A549 (cell line): ENCODE results near the gene ZNF496. TPM values are rescaled to one million over a fixed set of nuclear protein-coding genes. Genes with fewer than 3 reads are reported as not detected.

Source experiments
- ATAC-seq, 2 experiments: fragments of 200-7000 bp in 1 of 2; fragments of >200 bp in 1 of 2; cut with Nextera tagmentation in 1 of 2; cut with Tn5 transposase in 1 of 2; 3 replicates each; pipeline versions ENCODE4 v1.8.0 to v1.9.1; 2018 to 2020; ENCODE audit warnings: mild to moderate bottlenecking in 1 of 2, moderate library complexity in 1 of 2
- CTCF ChIA-PET: fragments of 300-600 bp; sonication (Branson Sonifier 250); formaldehyde crosslinking; extraction: SDS; loops from one replicate; lab custom pipeline; 2021; ENCODE audit warnings: antibody characterized with exemption, inconsistent platforms; lab: Yijun Ruan, JAX
- POLR2A ChIA-PET: fragments of 350-600 bp; formaldehyde crosslinking; extraction: SDS; loops from one replicate; lab custom pipeline; 2021; ENCODE audit warnings: antibody characterized with exemption, inconsistent platforms; lab: Yijun Ruan, JAX
- DNase-seq, 2 experiments: peaks; one replicate each; pipeline versions ENCODE4 v3.0.0 to v3.0.0-alpha.2; 2011 to 2016; ENCODE audit warnings: low read depth in 1 of 2, low spot score in 1 of 2
- FAIRE-seq: peaks from 2 replicates; lab custom pipeline; 2011; peaks lifted over from hg19 to GRCh38; lab: Jason Lieb, UNC
- H3K27ac ChIP-seq, 2 experiments: fragments of >200 bp; sonication (Bioruptor Twin); formaldehyde crosslinking; 3 replicates each; pipeline ENCODE4 v1.5.1; 2016 to 2017
- H3K4me1 ChIP-seq: fragments of >200 bp; sonication (Bioruptor Twin); formaldehyde crosslinking; 3 replicates; pipeline ENCODE4 v1.6.1; 2016
- H3K4me2 ChIP-seq: fragments of >200 bp; sonication (Bioruptor Twin); formaldehyde crosslinking; 3 replicates; pipeline ENCODE4 v1.6.1; 2016
- H3K4me3 ChIP-seq: fragments of >200 bp; sonication (Bioruptor Twin); formaldehyde crosslinking; 3 replicates; pipeline ENCODE4 v1.5.1; 2016
- H3K9me3 ChIP-seq: fragments of >200 bp; sonication (Bioruptor Twin); formaldehyde crosslinking; 3 replicates; pipeline ENCODE4 v1.6.1; 2016
- ATOH8 ChIP-seq: fragments of 250-450 bp; sonication (Bioruptor Pico); IDR thresholded peaks from 2 replicates; pipeline ENCODE4 v1.5.0; 2020; ENCODE audit warnings: low read depth, mild to moderate bottlenecking, moderate library complexity
- BCL3 ChIP-seq: fragments of >200 bp; sonication (Bioruptor Twin); formaldehyde crosslinking; IDR thresholded peaks from 3 replicates; pipeline ENCODE4 v1.6.1; 2016
- CBX2 ChIP-seq: fragments of 200-600 bp; sonication (generic); IDR thresholded peaks from 2 replicates; pipeline ENCODE4 v1.6.1; 2016; ENCODE audit warnings: low read depth, mild to moderate bottlenecking, borderline replicate concordance
- CEBPB ChIP-seq, 2 experiments: fragments of >200 bp in 1 of 2; sonication (Bioruptor Twin) in 1 of 2; formaldehyde crosslinking in 1 of 2; IDR thresholded peaks; 2 replicates each; pipeline ENCODE4 v1.6.1; 2012 to 2016
- CTCF ChIP-seq: fragments of >200 bp; sonication (Bioruptor Twin); formaldehyde crosslinking; IDR thresholded peaks from 3 replicates; pipeline ENCODE4 v1.5.1; 2016
- EHMT2 ChIP-seq: fragments of 200-600 bp; sonication (generic); IDR thresholded peaks from 2 replicates; pipeline ENCODE4 v1.6.1; 2016; ENCODE audit warnings: antibody characterized with exemption, low read depth, mild to moderate bottlenecking, moderate library complexity
- ELK1 ChIP-seq: fragments of 150-350 bp; IDR thresholded peaks from 2 replicates; pipeline ENCODE4 v1.6.1; 2014; ENCODE audit warnings: low read depth, mild to moderate bottlenecking, low read length
- EP300 ChIP-seq, 2 experiments: fragments of >200 bp; sonication (Bioruptor Twin); formaldehyde crosslinking; IDR thresholded peaks; 2 replicates in 1 of 2; 3 replicates in 1 of 2; pipeline ENCODE4 v1.6.1; 2016 to 2017
- ESRRA ChIP-seq: fragments of 150-350 bp; IDR thresholded peaks from 2 replicates; pipeline ENCODE4 v1.6.1; 2014; ENCODE audit warnings: mild to moderate bottlenecking, low read length, borderline replicate concordance
- FOXS1 ChIP-seq: fragments of 250-450 bp; sonication (Bioruptor Pico); IDR thresholded peaks from 2 replicates; pipeline ENCODE4 v1.5.0; 2020; ENCODE audit warnings: mild to moderate bottlenecking, moderate library complexity
- GATA3 ChIP-seq: IDR thresholded peaks from 2 replicates; pipeline ENCODE4 v1.6.1; 2012; ENCODE audit warnings: borderline replicate concordance
- HDAC2 ChIP-seq: fragments of 200-600 bp; sonication (generic); IDR thresholded peaks from 2 replicates; pipeline ENCODE4 v1.6.1; 2016
- HEYL ChIP-seq: fragments of 250-450 bp; sonication (Bioruptor Pico); IDR thresholded peaks from 2 replicates; pipeline ENCODE4 v1.8.0; 2021; ENCODE audit warnings: mild to moderate bottlenecking, moderate library complexity
- JUN ChIP-seq, 2 experiments: fragments of >200 bp; sonication (Bioruptor Twin); formaldehyde crosslinking; IDR thresholded peaks; 2 replicates in 1 of 2; 3 replicates in 1 of 2; pipeline ENCODE4 v1.6.1; 2016 to 2017
- JUNB ChIP-seq: fragments of >200 bp; sonication (Bioruptor Twin); formaldehyde crosslinking; IDR thresholded peaks from 2 replicates; pipeline ENCODE4 v1.6.1; 2016
- KDM1A ChIP-seq: fragments of 200-600 bp; sonication (generic); IDR thresholded peaks from 2 replicates; pipeline ENCODE4 v1.6.1; 2016; ENCODE audit warnings: low read depth, mild to moderate bottlenecking
- MAX ChIP-seq: IDR thresholded peaks from 2 replicates; pipeline ENCODE4 v1.6.1; 2012
- NR3C1 ChIP-seq: fragments of >200 bp; sonication (Bioruptor Twin); formaldehyde crosslinking; IDR thresholded peaks from 3 replicates; pipeline ENCODE4 v1.6.1; 2017
- PBX3 ChIP-seq: IDR thresholded peaks from 2 replicates; pipeline ENCODE4 v1.6.1; 2012
- PHF8 ChIP-seq: fragments of 200-600 bp; sonication (generic); IDR thresholded peaks from 2 replicates; pipeline ENCODE4 v1.6.1; 2016; ENCODE audit warnings: low read depth, mild to moderate bottlenecking, antibody characterized with exemption, moderate library complexity, borderline replicate concordance
- POLR2A ChIP-seq: IDR thresholded peaks from 2 replicates; pipeline ENCODE4 v1.6.1; 2012; ENCODE audit warnings: mild to moderate bottlenecking, low read length
- RARB ChIP-seq: fragments of 250-450 bp; sonication (Bioruptor Pico); IDR thresholded peaks from 2 replicates; pipeline ENCODE4 v1.8.0; 2021; ENCODE audit warnings: mild to moderate bottlenecking, moderate library complexity
- SMC3 ChIP-seq: fragments of >200 bp; sonication (Bioruptor Twin); formaldehyde crosslinking; IDR thresholded peaks from 3 replicates; pipeline ENCODE4 v1.6.1; 2018; ENCODE audit warnings: inconsistent platforms
- TFCP2L1 ChIP-seq: fragments of 250-450 bp; sonication (Bioruptor Pico); IDR thresholded peaks from 2 replicates; pipeline ENCODE4 v1.5.0; 2021; ENCODE audit warnings: mild to moderate bottlenecking
- ZC3H11A ChIP-seq: fragments of 450-650 bp; IDR thresholded peaks from 2 replicates; pipeline ENCODE4 v1.6.1; 2014; ENCODE audit warnings: antibody characterized with exemption, mild to moderate bottlenecking
- ZNF302 ChIP-seq: fragments of 250-450 bp; sonication (Bioruptor Pico); IDR thresholded peaks from 2 replicates; pipeline ENCODE4 v1.9.0; 2021; ENCODE audit warnings: inconsistent platforms, mild to moderate bottlenecking, moderate library complexity
- WGBS: methylation state at CpG from one replicate; pipeline ENCODE4 v1.1.6; 2017; ENCODE audit errors: missing lambda C conversion rate; 5-methylcytosine and 5-hydroxymethylcytosine counted together
- polyA minus RNA-seq: library from RNA; depleted of rRNA, polyadenylated mRNA; stranded (reverse); fragments of >200 nt; gene quantifications from 2 replicates; pipeline ENCODE4 v1.2.3, GENCODE V29; 2011; rRNA and poly(A)+ RNA removed
- polyA plus RNA-seq, 4 experiments: library from polyadenylated mRNA; depleted of rRNA in 3 of 4; stranded (reverse); fragments of >200 nt; fragmentation: RNase III in 1 of 4; extraction: RNeasy Plus Mini Kit Qiagen cat#74134 plus additional on column Dnase treatment in 1 of 4; gene quantifications; 2 replicates in 3 of 4; 3 replicates in 1 of 4; pipeline ENCODE4 v1.2.3, GENCODE V29; 2011 to 2017

The ZNF496 gene
- polyA plus RNA-seq (2011; rRNA removed) (16.1 and 19.5 TPM in 2 replicates), polyA plus RNA-seq (2017; fragmentation: RNase III; extraction: RNeasy Plus Mini Kit Qiagen cat#74134 plus additional on column Dnase treatment) (12.2 to 13.5 TPM (median 13.1 TPM) in 3 replicates), polyA minus RNA-seq (31.4 and 32.9 TPM in 2 replicates)
- 12.9 and 16.8 TPM in 2 replicates for polyA plus RNA-seq (2012; cell fraction: cytosol; rRNA removed)
- 19.1 and 19.3 TPM in 2 replicates for polyA plus RNA-seq (2012; cell fraction: nucleus; rRNA removed)

- ATAC-seq (peak; percentile 83 to 86), DNase-seq (peak; percentile 89 to 90), FAIRE-seq (no peak)
- Histone ChIP-seq H3K4me1 (peaks cover 18% of the 10 kb centered on the region; the same call in 1 of the 3 replicates), H3K9me3 (no peaks in the 10 kb centered on the region), H3K4me3 (peak within 1 kb of the TSS; percentile 98), H3K27ac (peak within 1 kb of the TSS; percentile 94 to 99), H3K4me2 (peak within 1 kb of the TSS; percentile 77)
- ChIA-PET CTCF (interaction anchor here (0.7 to 1.7 kb wide), 2 partner anchors 11 to 58 kb away, joined by 4 to 5 read pairs; no protein-coding TSS in a partner anchor), POLR2A (no interaction called here)
- TF ChIP-seq ATOH8 (CRISPR knock-in tag): no peak
- 0 out of 2 replicates have a peak, but pooled peaks have one; percentile 14 for TF ChIP-seq PBX3
- no peak for TF ChIP-seq FOXS1 (CRISPR knock-in tag)
- no peak for TF ChIP-seq HEYL (CRISPR knock-in tag)
- no peak for TF ChIP-seq JUNB
- peak; percentile 34 to 85; a peak in 2 of 5 replicates for TF ChIP-seq JUN (IDR thresholded peaks at IDR 0.05)
- peak; percentile 50; the same call in 1 of the 2 replicates for TF ChIP-seq POLR2A
- no peak for TF ChIP-seq EHMT2
- no peak for TF ChIP-seq ESRRA
- no peak for TF ChIP-seq GATA3
- peak; percentile 81; the same call in 1 of the 3 replicates for TF ChIP-seq BCL3
- TF ChIP-seq ELK1: no peak
- TF ChIP-seq CBX2: no peak
- WGBS: 20% methylated on average over 1 of the region's 93 CpGs
These were observed at the start of gene ZNF496 for GRCh38 chr1:247331525-247332214. ZNF496 (minus strand) TSS chr1:247331867; CDS start chr1:247329578, 2,289 bp downstream.

- H3K4me3 ChIP-seq: no peak overlapping the region
- no peak for FAIRE-seq
- POLR2A ChIA-PET: no interaction called here
- CTCF ChIA-PET: interaction anchor here (1.5 kb wide), 1 partner anchor 11 kb away, joined by 8 read pairs; no protein-coding TSS in a partner anchor
- H3K27ac ChIP-seq: no peak overlapping the region
- no peaks in the 10 kb centered on the region for H3K4me1 ChIP-seq
- no peak for DNase-seq
- H3K9me3 ChIP-seq: 0 out of 3 replicates have a peak, but pooled peaks cover 3% of the 10 kb centered on the region
- no peak overlapping the region for H3K4me2 ChIP-seq
- WGBS: 46% methylated on average over 20 of the region's 20 CpGs
- TF ChIP-seq EP300 (IDR thresholded peaks at IDR 0.05): no peak
- no peak for TF ChIP-seq MAX
- no peak for TF ChIP-seq RARB (CRISPR knock-in tag)
- TF ChIP-seq HDAC2: no peak
- TF ChIP-seq GATA3: no peak
- TF ChIP-seq TFCP2L1: no peak
- TF ChIP-seq PBX3: no peak
- TF ChIP-seq CEBPB (IDR thresholded peaks at IDR 0.05): no peak
- TF ChIP-seq NR3C1: no peak
- no peak for TF ChIP-seq ZNF302 (CRISPR knock-in tag)
- no peak for TF ChIP-seq JUNB
- TF ChIP-seq PHF8: no peak
- no peak for TF ChIP-seq CTCF
- TF ChIP-seq ZC3H11A: no peak
- no peak for TF ChIP-seq FOXS1 (CRISPR knock-in tag)
- no peak for TF ChIP-seq POLR2A
- no peak for TF ChIP-seq SMC3
- TF ChIP-seq KDM1A: no peak
- no peak for ATAC-seq
These were observed 46.8 kb upstream of the ZNF496 start for GRCh38 chr1:247378334-247379073.
